HepG2 (cell line): ENCODE results near the gene GSAP. TPM values are rescaled to one million over a fixed set of nuclear protein-coding genes. Genes with fewer than 3 reads are reported as not detected.

Source experiments
- ARID2 ChIP-seq: sonication (generic); formaldehyde crosslinking; IDR thresholded peaks from 2 replicates; pipeline ENCODE4 v1.8.1; 2022; ENCODE audit warnings: mild to moderate bottlenecking, missing genetic modification reagents, borderline replicate concordance
- ARID3A ChIP-seq: IDR thresholded peaks from 2 replicates; pipeline ENCODE4 v1.6.1; 2012; ENCODE audit warnings: low read depth, low read length, improper control_type of control experiment
- ASH2L ChIP-seq: fragments of 300-600, 200-600 bp; sonication (generic); IDR thresholded peaks from 2 replicates; pipeline ENCODE4 v1.7.0; 2017; ENCODE audit warnings: low read depth, mild to moderate bottlenecking, moderate library complexity, mixed read lengths, low read length; ENCODE audit not compliant: insufficient read length
- CEBPG ChIP-seq: IDR thresholded peaks from 2 replicates; pipeline ENCODE4 v1.6.1; 2016
- CREBL2 ChIP-seq: sonication (generic); formaldehyde crosslinking; IDR thresholded peaks from 2 replicates; pipeline ENCODE4 v1.8.1; 2023; ENCODE audit warnings: missing genetic modification reagents, mild to moderate bottlenecking, borderline replicate concordance
- ESRRA ChIP-seq: sonication (generic); formaldehyde crosslinking; IDR thresholded peaks from 2 replicates; pipeline ENCODE4 v1.5.1; 2020; ENCODE audit warnings: mild to moderate bottlenecking, low read depth, missing genetic modification reagents
- EZH2 ChIP-seq: conservative IDR thresholded peaks from 2 replicates; pipeline ENCODE4 v1.6.1; 2012; ENCODE audit warnings: mild to moderate bottlenecking, low read depth, low read length, moderate library complexity
- HNF4A ChIP-seq: sonication (generic); formaldehyde crosslinking; IDR thresholded peaks from 2 replicates; pipeline ENCODE4 v1.4.0; 2020; ENCODE audit warnings: missing genetic modification reagents
- KAT8 ChIP-seq: IDR thresholded peaks from 2 replicates; pipeline ENCODE4 v1.6.1; 2016; ENCODE audit warnings: missing genetic modification reagents, missing compliant biosample characterization
- MIXL1 ChIP-seq: IDR thresholded peaks from 2 replicates; pipeline ENCODE4 v1.6.1; 2016
- NR3C1 ChIP-seq: sonication (generic); formaldehyde crosslinking; IDR thresholded peaks from 2 replicates; pipeline ENCODE4 v1.4.0; 2020; ENCODE audit warnings: missing genetic modification reagents
- PAWR ChIP-seq: sonication (generic); formaldehyde crosslinking; IDR thresholded peaks from 2 replicates; pipeline ENCODE4 v1.4.0; 2020; ENCODE audit warnings: missing genetic modification reagents, mild to moderate bottlenecking, borderline replicate concordance
- SALL1 ChIP-seq: sonication (generic); formaldehyde crosslinking; IDR thresholded peaks from 2 replicates; pipeline ENCODE4 v1.8.0; 2022; ENCODE audit warnings: mild to moderate bottlenecking, missing genetic modification reagents
- SNAPC2 ChIP-seq: sonication (generic); formaldehyde crosslinking; IDR thresholded peaks from 2 replicates; pipeline ENCODE4 v1.8.1; 2022; ENCODE audit warnings: mild to moderate bottlenecking, missing genetic modification reagents
- TEF ChIP-seq: sonication (generic); formaldehyde crosslinking; IDR thresholded peaks from 2 replicates; pipeline ENCODE4 v1.5.0; 2020; ENCODE audit warnings: missing genetic modification reagents
- UBTF ChIP-seq: sonication (generic); formaldehyde crosslinking; IDR thresholded peaks from 2 replicates; pipeline ENCODE4 v1.4.0; 2020; ENCODE audit warnings: mild to moderate bottlenecking, missing genetic modification reagents
- ZNF235 ChIP-seq: sonication (generic); formaldehyde crosslinking; IDR thresholded peaks from 2 replicates; pipeline ENCODE4 v1.8.1; 2023; ENCODE audit warnings: mild to moderate bottlenecking, missing genetic modification reagents, borderline replicate concordance
- ZNF614 ChIP-seq: IDR thresholded peaks from 2 replicates; pipeline ENCODE4 v1.6.1; 2018; ENCODE audit warnings: missing biosample characterization, missing genetic modification reagents, inconsistent platforms, borderline replicate concordance
- ZNF678 ChIP-seq: sonication (generic); formaldehyde crosslinking; IDR thresholded peaks from 2 replicates; pipeline ENCODE4 v1.4.0; 2020; ENCODE audit warnings: mild to moderate bottlenecking, missing genetic modification reagents
- ZNF7 ChIP-seq: IDR thresholded peaks from 2 replicates; pipeline ENCODE4 v1.6.1; 2016; ENCODE audit warnings: missing biosample characterization, missing genetic modification reagents
- ZNF747 ChIP-seq: sonication (generic); formaldehyde crosslinking; IDR thresholded peaks from 2 replicates; pipeline ENCODE4 v1.8.1; 2023; ENCODE audit warnings: missing genetic modification reagents, mild to moderate bottlenecking, borderline replicate concordance
- ZNF770 ChIP-seq: sonication (generic); formaldehyde crosslinking; IDR thresholded peaks from 2 replicates; pipeline ENCODE4 v1.5.0; 2020; ENCODE audit warnings: mild to moderate bottlenecking, missing genetic modification reagents
- ZSCAN31 ChIP-seq: sonication (generic); formaldehyde crosslinking; IDR thresholded peaks from 2 replicates; pipeline ENCODE4 v1.5.0; 2020; ENCODE audit warnings: low read depth, mild to moderate bottlenecking, missing genetic modification reagents
- polyA plus RNA-seq, 8 experiments: library from polyadenylated mRNA; depleted of rRNA in 3 of 8; stranded (reverse) in 7 of 8; unstranded in 1 of 8; fragments of >200 nt; fragmentation: Illumina TruSeq in 4 of 8; extraction: Trizol in 4 of 8; gene quantifications; 2 replicates each; pipeline versions ENCODE4 v1.2.1 to v1.2.3, GENCODE V29; 2011 to 2016; ENCODE audit warnings: low read depth in 4 of 8, missing spikeins in 1 of 8, mixed read lengths in 1 of 8; ENCODE audit not compliant: insufficient read depth in 1 of 8
- total RNA-seq, 5 experiments: library from RNA; depleted of rRNA; stranded (reverse); fragments of >200 nt; fragmentation: Illumina TruSeq; extraction: Trizol; gene quantifications; 2 replicates each; pipeline ENCODE4 v1.2.3, GENCODE V29; 2016; ENCODE audit warnings: low read depth in 1 of 5

GSAP gene
- total and polyA plus RNA-seq, 2 of the 13 experiments (the other 11 are each of a cell fraction or from before 2014, with no cell fraction given), result 34.6 to 40.6 TPM

GRCh38 chr7:77360104-77360503 is 56.0 kb downstream of the GSAP start (continued):
- TF ChIP-seq UBTF (no peak), SALL1 (no peak), CEBPG (CRISPR knock-in tag) (peak; percentile 25; the same call in 1 of the 2 replicates), EZH2 (no peak), ESRRA (CRISPR knock-in tag) (no peak), ARID2 (CRISPR knock-in tag) (no peak), CREBL2 (no peak), ZNF678 (CRISPR knock-in tag) (no peak), ZNF235 (no peak), ZNF747 (CRISPR knock-in tag) (no peak), ASH2L (no peak), ZNF770 (no peak), MIXL1 (CRISPR knock-in tag) (peak; percentile 30; the same call in 1 of the 2 replicates), HNF4A (peak; percentile 28; the same call in 1 of the 2 replicates), KAT8 (CRISPR knock-in tag) (0 out of 2 replicates have a peak, but pooled peaks have one; percentile 11), TEF (no peak), SNAPC2 (no peak), NR3C1 (CRISPR knock-in tag) (no peak), ARID3A (peak; percentile 22; the same call in 1 of the 2 replicates), ZSCAN31 (no peak), ZNF614 (peak; percentile 62; the same call in 1 of the 2 replicates), ZNF7 (no peak), PAWR (CRISPR knock-in tag) (no peak)
